Measurements from ENCODE around the gene RPS6KA4.

RPS6KA4 gene

GRCh38 chr11:64349404-64349803, 9.6 kb upstream of the RPS6KA4 start:
- no peak for DNase-seq

DNA sequence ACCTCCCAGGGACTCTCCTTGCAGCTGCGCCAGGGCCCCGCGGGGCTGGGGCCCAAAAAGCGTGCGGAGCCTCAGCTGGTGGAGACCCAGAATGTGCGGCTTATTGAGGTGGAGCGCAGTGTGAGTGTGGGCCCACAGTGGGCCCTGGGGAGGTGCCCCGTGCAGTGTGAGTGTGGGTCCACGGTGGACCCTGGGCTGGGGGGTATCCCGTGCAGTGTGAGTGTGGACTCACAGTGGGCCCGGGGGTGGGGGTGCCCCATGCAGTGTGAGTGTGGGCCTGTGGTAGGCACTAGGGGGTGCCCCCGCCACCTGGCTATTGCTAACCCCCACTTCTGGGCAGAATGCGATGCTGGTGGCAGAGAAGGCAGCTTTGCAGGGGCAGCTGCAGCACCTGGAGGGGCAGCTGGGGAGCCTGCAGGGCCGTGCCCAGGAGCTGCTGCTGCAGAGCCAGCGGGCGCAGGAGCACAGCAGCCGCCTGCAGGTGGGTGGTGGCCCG, 7.8 kb upstream of the RPS6KA4 start:
- DNase-seq = no peak

DNA sequence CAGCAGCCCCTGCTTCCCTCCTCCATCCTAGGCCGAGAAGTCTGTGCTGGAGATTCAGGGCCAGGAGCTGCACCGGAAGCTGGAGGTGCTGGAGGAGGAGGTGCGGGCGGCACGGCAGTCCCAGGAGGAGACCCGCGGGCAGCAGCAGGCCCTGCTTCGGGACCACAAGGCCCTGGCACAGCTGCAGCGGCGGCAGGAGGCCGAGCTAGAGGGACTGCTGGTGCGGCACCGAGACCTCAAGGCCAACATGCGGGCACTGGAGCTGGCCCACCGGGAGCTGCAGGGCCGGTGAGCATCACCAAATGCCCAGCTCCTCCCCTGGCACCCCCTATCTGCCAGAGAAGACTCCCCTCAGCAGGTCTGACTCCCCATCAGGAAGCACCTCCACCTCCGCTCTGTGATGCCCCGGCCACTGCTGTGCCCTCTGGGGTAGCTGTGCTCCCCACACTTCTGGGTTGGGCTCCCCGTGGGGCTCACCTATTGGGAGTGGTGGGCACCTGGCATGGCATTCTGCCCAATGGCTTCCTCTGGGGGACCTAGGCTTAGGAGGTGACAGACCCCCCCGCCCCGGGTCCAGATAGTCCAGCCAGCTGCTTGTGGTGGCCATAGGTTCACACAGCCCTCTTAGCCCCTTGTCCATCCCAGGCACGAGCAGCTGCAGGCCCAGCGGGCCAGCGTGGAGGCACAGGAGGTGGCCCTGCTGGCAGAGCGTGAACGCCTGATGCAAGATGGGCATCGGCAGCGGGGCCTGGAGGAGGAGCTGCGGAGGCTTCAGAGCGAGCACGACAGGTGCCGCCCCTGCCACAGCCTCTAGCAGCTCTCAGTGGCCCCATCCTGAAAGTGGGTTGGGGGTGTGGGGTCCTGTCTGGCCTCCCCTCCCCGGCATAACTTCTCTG, 6.6 kb upstream of the RPS6KA4 start:
- no peak for DNase-seq

DNA sequence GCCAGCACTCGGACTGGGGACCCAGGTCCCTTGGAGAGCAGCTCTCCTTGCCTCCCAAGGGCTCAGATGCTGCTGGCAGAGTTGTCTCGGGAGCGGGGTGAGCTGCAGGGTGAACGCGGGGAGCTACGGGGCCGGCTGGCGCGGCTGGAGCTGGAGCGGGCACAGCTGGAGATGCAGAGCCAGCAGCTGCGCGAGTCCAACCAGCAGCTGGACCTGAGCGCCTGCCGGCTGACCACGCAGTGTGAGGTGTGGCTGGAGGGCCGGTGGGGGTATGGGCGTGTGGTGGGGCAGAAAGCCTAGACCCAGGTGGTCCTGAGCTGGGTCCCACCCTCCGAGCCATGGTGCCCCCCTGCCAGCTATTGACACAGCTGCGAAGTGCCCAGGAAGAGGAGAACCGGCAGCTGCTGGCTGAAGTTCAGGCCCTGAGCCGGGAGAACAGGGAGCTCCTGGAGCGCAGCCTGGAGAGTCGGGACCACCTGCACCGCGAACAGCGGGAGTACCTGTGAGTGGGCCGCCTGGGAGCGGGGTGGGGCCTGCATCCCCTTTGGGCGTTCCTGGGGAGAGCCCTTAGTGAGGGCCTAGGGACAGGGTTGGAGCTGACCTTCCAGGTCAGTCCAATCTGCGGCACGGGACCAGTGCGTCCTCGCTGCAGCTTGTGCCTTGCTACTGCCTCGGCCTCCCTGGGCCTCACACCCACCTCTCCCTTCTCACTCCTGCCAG, 5.8 kb upstream of the RPS6KA4 start:
- no peak for DNase-seq

- DNase-seq = no peak
Observed at GRCh38 chr11:64353715-64354506, 5.1 kb upstream of the RPS6KA4 start.

GRCh38 chr11:64355078-64355940, 3.7 kb upstream of the RPS6KA4 start:
- no peak for DNase-seq

DNA sequence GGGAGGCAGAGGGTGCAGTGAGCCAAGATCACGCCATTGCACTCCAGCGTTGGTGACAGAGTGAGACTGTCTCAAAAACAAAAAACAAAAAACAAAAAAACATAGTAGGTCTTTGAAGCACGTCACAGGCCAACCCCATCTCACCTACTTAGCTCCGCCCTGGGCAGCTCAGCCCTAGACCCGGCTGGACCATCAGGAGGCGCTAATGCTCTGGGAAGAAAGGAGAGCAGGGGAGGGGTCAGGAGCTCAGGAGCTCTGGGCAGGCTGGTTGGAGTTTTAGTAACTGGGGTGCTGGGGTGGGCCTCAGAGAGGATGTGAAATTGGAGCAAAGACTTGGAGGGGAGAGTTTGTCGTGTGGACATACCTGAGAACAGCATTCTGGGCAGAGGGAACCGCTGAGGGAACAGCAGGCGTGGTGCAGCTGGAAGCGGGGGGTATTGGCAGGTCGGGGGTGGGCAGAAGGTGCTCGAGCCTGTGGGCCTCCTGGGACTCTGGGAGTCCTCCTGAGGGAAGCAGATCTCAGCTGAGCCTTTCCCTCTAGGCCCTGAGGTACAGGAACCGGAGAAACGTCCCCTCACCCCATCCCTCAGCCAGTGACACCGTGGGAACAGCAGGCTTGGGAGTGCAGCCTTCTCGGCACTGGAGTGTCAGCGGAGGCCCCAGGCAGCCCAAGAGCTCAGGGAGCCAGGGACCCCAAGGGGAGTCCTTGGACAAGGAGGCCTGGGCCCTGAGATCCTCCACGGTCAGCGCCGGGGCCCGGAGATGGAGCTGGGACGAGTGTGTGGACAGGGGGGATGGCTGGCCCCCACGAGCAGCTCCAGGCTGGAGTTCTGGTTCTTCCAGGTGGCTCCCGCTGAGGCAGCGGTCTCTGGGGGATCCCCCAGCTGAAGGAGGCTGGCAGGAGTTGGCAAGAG, 2.2 kb upstream of the RPS6KA4 start:
- DNase-seq = no peak

GRCh38 chr11:64357446-64357845, 1.5 kb upstream of the RPS6KA4 start:
- DNase-seq = no peak

DNA sequence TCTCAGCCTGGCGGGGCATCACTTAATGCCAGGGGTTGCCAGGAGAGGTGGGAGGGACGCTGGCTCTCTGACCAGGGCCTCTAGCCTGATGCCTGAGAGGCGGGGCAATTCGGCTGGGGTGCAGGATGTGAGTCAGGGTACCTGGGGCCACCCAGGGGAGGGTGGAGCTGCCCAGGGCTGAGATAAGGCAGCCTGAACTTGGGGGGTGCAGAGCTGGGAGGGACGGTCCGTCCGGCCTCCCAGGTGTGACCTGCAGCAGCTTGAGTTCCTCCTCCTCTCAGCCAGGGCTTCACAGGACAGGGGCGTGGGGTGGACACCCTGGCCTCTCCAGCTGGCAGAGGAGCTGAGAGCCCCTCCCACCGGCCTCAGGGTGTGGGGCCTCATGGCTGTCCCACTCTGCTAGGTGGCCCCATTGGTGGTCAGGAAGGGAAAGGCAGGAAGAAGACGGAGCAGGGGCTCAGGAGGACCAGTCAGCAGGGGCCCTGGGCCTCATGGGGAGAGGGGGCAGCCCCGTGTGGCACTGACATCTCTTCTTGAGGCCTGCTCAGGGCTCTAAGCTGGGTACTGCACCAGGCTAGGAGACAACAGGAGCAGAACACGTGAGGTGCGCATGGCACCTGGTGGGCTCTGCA, 942 bp upstream of the RPS6KA4 start:
- no peak for DNase-seq

GRCh38 chr11:64358536-64358906, 441 bp upstream of the RPS6KA4 start:
- no peak for DNase-seq

- DNase-seq = no peak
Observed at GRCh38 chr11:64359712-64360445, 917 bp downstream of the RPS6KA4 start.

GRCh38 chr11:64360448-64360921, 1.5 kb downstream of the RPS6KA4 start:
- no peak for DNase-seq

GRCh38 chr11:64361659-64362058, 2.7 kb downstream of the RPS6KA4 start:
- DNase-seq = no peak

DNA sequence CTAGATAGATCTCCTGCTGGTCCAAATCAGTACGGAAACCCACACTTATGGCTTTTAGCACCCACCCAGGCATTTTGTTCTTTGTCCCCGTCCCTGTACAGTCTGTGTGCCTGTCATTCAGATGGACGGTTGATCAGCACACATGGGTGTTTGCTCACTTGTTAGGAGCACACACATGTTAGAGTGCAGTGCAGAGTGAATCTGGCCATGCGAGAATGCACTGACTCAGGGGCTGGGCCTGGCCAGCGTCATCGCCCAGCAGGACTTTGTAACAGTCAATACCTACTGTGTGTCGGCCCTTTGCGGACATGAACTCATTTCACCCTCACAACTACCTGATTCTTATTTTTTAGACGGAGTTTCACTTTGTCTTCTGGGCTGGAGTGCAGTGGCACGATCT, 3.4 kb downstream of the RPS6KA4 start:
- DNase-seq = no peak

DNA sequence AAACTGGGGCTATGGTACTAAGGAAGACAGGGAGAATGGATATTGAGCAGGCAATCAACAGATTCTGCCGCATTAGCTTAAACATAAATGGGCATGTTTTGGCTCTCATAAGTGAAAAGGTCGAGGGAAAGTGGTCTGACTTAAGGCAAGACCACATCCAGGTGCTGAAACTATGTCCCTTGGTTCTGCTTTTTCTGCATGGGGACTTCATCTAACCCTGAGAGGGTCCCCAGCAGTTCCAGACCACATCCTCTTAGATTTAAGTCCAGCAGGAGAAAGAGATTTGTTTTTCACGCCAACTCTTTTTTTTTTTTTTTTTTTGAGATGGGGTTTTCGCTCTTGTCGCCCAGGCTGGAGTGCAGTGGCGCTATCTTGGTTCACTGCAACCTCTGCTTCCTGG, 5.5 kb downstream of the RPS6KA4 start:
- no peak for DNase-seq

DNA sequence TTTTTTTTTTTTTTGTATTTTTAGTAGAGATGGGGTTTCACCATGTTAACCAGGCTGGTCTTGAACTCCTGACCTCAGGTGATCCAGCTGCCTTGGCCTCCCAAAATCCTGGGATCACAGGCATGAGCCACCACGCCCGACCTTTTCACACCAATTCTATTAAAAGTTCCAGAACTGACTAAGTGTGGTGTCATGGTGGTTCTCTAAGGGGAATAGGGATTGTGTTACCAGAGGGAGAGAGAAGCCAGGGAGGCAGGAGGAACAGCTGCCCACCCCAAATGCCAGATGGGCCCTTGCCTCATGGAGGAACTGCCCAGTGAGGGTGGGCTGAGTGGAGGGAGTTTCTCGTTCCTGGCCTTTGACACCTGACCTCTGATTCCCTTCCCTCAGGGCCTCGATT, 5.9 kb downstream of the RPS6KA4 start:
- DNase-seq = no peak

DNA sequence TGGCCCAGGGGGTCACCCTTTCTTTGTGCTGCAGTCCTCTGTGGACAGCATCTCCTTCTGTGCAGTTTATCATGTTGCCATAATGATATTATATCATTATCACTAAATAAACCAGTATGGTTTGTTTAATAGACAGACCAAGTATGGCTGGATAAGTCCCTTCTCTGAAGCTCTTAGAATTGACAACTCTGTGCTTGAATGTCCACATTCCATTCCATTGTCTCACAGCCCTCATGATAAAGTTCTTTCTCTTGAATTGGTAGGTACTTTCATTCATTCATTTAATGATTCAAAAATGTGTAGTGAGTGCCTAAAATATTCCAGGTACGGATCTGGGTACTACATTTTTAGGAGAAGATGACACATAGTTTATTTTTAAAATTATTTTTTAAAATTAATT, 7.8 kb downstream of the RPS6KA4 start:
- no peak for DNase-seq

- no peak for DNase-seq
Observed at GRCh38 chr11:64367931-64368672, 9.1 kb downstream of the RPS6KA4 start.

GRCh38 chr11:64368673-64369074, 9.7 kb downstream of the RPS6KA4 start:
- DNase-seq = no peak

Measured in NCI-H1048 (cell line).